PC-3 (cell line): Measurements from ENCODE around the gene TTC33. TPM values are rescaled to one million over a fixed set of nuclear protein-coding genes. Genes with fewer than 3 reads are reported as not detected.
"Not testable (repeated sequence)": the region's sequence is repeated elsewhere in the genome, so short reads cannot be mapped to it uniquely, and the experiment has no call there.

Experiments used
- ATAC-seq: fragments of 200-7000 bp; cut with Tn5 transposase; 2 replicates; pipeline ENCODE4 v1.9.1; 2020; ENCODE audit warnings: mild to moderate bottlenecking, moderate library complexity
- BruUV-seq: library from RNA; stranded (reverse); fragments of 400-500 nt; replicated peaks from 2 replicates; lab custom pipeline; 2021; lab: Mats Ljungman, UMichigan
- CTCF ChIA-PET: fragments of 300-600 bp; sonication (Branson Sonifier 250); formaldehyde crosslinking; loops from one replicate; lab custom pipeline; 2022; ENCODE audit warnings: antibody characterized with exemption; lab: Charles Lee
- POLR2A ChIA-PET: fragments of 300-600 bp; sonication (Branson Sonifier 250); formaldehyde crosslinking; loops from one replicate; lab custom pipeline; 2022; ENCODE audit warnings: antibody characterized with exemption; ENCODE audit not compliant: unreplicated experiment; lab: Charles Lee
- DNase-seq: peaks from one replicate; pipeline ENCODE4 v3.0.0-alpha.2; 2015
- H2AFZ ChIP-seq: fragments of 300-600 bp; sonication (generic); 2 replicates; pipeline ENCODE4 v1.6.0; 2016; ENCODE audit warnings: antibody characterized with exemption, low read length
- H3F3A ChIP-seq: fragments of 300-600 bp; sonication (generic); one replicate; pipeline ENCODE4 v1.6.0; 2017; ENCODE audit warnings: antibody characterized with exemption, low read length, control low read depth, mild to moderate bottlenecking; ENCODE audit not compliant: unreplicated experiment
- H3K27ac ChIP-seq: fragments of 300-600 bp; sonication (generic); 2 replicates; pipeline ENCODE4 v1.5.1; 2016; ENCODE audit warnings: mild to moderate bottlenecking, low read length
- H3K27me3 ChIP-seq: fragments of 300-600 bp; sonication (generic); 2 replicates; pipeline ENCODE4 v1.6.1; 2016; ENCODE audit warnings: low read length, mixed read lengths
- H3K36me3 ChIP-seq: fragments of 300-600 bp; sonication (generic); 2 replicates; pipeline ENCODE4 v1.6.1; 2016; ENCODE audit warnings: low read depth, mixed run types, low read length, mixed read lengths
- H3K4me1 ChIP-seq: fragments of 300-600 bp; sonication (generic); 2 replicates; pipeline ENCODE4 v1.5.1; 2016; ENCODE audit warnings: low read length; ENCODE audit not compliant: insufficient read depth
- H3K4me2 ChIP-seq: fragments of 300-600 bp; sonication (generic); 2 replicates; pipeline ENCODE4 v1.6.0; 2016; ENCODE audit warnings: low read length
- H3K4me3 ChIP-seq: fragments of 300-600 bp; sonication (generic); 2 replicates; pipeline ENCODE4 v1.5.1; 2016; ENCODE audit warnings: mild to moderate bottlenecking, low read length, mixed read lengths
- H3K79me2 ChIP-seq: fragments of 300-600 bp; sonication (generic); 2 replicates; pipeline ENCODE4 v1.6.1; 2017; ENCODE audit warnings: low read length, mixed read lengths
- H3K9ac ChIP-seq: fragments of 300-600 bp; sonication (generic); 2 replicates; pipeline ENCODE4 v1.6.0; 2016; ENCODE audit warnings: mild to moderate bottlenecking, low read length
- H3K9me2 ChIP-seq: fragments of 300-600 bp; sonication (generic); replicated peaks from 2 replicates; pipeline ENCODE4 v1.6.1; 2016; ENCODE audit warnings: mixed run types, low read length, mixed read lengths
- H3K9me3 ChIP-seq: fragments of 300-600 bp; sonication (generic); 2 replicates; pipeline ENCODE4 v1.6.1; 2016; ENCODE audit warnings: low read length, mixed read lengths
- H4K20me1 ChIP-seq: fragments of 300-600 bp; sonication (generic); 2 replicates; pipeline ENCODE4 v1.6.1; 2016; ENCODE audit warnings: low read length, mixed read lengths
- EZH2 ChIP-seq: fragments of 300-600 bp; sonication (generic); IDR thresholded peaks from one replicate; pipeline ENCODE4 v1.6.1; 2017; ENCODE audit warnings: antibody characterized with exemption, mild to moderate bottlenecking, low read length; ENCODE audit not compliant: unreplicated experiment
- EZH2phosphoT487 ChIP-seq: fragments of 300-600 bp; sonication (generic); IDR thresholded peaks from 2 replicates; pipeline ENCODE4 v1.6.1; 2018; ENCODE audit warnings: mild to moderate bottlenecking, antibody characterized with exemption, low read length, borderline replicate concordance
- intact Hi-C: fragments of 100-400 bp; cut with micrococcal nuclease; formaldehyde crosslinking; loops from 2 replicates; pipeline ENCODE4 v1.9.0; 2023
- total RNA-seq: library from RNA; depleted of rRNA; stranded (reverse); fragments of >200 nt; gene quantifications from 2 replicates; pipeline ENCODE4 v1.2.3, GENCODE V29; 2014
- TF ChIP-seq, protein P1 (sequence below): fragments of 300-600 bp; sonication (generic); conservative IDR thresholded peaks from 2 replicates; pipeline ENCODE4 v1.5.1; 2017; ENCODE audit warnings: antibody characterized with exemption, low read depth, mild to moderate bottlenecking, low read length

Gene TTC33
- total RNA-seq, 1 experiment from 2014 or later: 9.0 TPM

DNA sequence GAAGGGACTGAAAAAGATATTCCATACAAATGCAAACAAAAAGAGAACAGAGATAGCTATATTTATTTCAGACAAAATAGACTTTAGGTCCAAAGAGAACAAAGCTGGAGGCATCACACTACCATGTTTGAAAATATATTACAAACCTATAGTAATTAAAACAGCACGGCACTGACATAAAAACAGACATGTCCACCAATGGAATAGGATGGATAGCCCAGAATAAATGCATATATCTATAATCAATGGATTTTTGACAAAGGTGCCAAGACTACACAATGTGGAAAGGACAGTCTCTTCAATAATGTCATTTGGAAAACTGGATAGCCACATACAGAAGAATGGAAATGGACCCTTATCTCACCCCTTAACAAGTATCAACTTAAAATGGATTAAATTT is 32.2 kb upstream of the TTC33 start:
- Histone ChIP-seq H3K4me2 (no peak overlapping the region), H4K20me1 (peaks cover 39% of the 10 kb centered on the region), H3K9me3 (peaks cover 7% of the 10 kb centered on the region; the same call in 1 of the 2 replicates), H3K27ac (no peak overlapping the region), H3K9ac (no peak overlapping the region), H3K27me3 (no peaks in the 10 kb centered on the region), H3K36me3 (peaks cover 18% of the 10 kb centered on the region), H2AFZ (no peak overlapping the region), H3K4me3 (no peak overlapping the region), H3K79me2 (peaks cover 99% of the 10 kb centered on the region), H3K9me2 (no peaks in the 10 kb centered on the region), H3K4me1 (peaks cover 27% of the 10 kb centered on the region), H3F3A (peaks cover 3% of the 10 kb centered on the region)
- ChIA-PET CTCF (no interaction called here), POLR2A (no interaction called here)
- no peak for ATAC-seq
- BruUV-seq: no TSS peak
- intact Hi-C loops: no loop called here
- TF ChIP-seq, protein P1, sequence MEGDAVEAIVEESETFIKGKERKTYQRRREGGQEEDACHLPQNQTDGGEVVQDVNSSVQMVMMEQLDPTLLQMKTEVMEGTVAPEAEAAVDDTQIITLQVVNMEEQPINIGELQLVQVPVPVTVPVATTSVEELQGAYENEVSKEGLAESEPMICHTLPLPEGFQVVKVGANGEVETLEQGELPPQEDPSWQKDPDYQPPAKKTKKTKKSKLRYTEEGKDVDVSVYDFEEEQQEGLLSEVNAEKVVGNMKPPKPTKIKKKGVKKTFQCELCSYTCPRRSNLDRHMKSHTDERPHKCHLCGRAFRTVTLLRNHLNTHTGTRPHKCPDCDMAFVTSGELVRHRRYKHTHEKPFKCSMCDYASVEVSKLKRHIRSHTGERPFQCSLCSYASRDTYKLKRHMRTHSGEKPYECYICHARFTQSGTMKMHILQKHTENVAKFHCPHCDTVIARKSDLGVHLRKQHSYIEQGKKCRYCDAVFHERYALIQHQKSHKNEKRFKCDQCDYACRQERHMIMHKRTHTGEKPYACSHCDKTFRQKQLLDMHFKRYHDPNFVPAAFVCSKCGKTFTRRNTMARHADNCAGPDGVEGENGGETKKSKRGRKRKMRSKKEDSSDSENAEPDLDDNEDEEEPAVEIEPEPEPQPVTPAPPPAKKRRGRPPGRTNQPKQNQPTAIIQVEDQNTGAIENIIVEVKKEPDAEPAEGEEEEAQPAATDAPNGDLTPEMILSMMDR: no peak
- TF ChIP-seq EZH2phosphoT487 (no peak), EZH2 (no peak)
- DNase-seq: no peak

DNA sequence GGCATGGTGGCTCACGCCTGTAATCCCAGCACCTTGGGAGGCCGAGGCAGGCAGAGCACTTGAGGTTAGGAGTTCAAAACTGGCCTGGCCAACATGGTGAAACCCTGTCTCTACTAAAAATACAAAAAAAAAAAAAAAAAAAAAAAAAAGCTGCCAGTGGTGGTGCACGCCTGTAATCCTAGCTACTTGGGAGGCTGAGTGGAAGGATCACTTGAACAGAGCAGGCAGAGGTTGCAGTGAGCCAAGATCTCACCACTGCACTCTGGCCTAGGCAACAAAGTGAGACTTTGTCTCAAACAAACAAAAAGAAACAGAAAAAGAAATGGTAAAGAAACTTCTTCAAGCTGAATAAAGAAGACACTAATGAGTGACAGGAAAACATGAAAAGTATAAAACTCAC is 30.9 kb upstream of the TTC33 start:
- H3K9ac ChIP-seq, H3K4me2 ChIP-seq, H3K27ac ChIP-seq, H2AFZ ChIP-seq, DNase-seq, POLR2A ChIA-PET, intact Hi-C loops, H3K9me2 ChIP-seq, H3F3A ChIP-seq, H3K4me3 ChIP-seq, ATAC-seq, BruUV-seq, H3K27me3 ChIP-seq, H3K9me3 ChIP-seq: not testable (repeated sequence)
- CTCF ChIA-PET: interaction anchor here (0.6 kb wide), 1 partner anchor 15 kb away, joined by 5 read pairs; no protein-coding TSS in a partner anchor
- Histone ChIP-seq H3K4me1 (peaks cover 18% of the 10 kb centered on the region), H4K20me1 (peaks cover 40% of the 10 kb centered on the region), H3K79me2 (peaks cover 99% of the 10 kb centered on the region), H3K36me3 (peaks cover 18% of the 10 kb centered on the region)

DNA sequence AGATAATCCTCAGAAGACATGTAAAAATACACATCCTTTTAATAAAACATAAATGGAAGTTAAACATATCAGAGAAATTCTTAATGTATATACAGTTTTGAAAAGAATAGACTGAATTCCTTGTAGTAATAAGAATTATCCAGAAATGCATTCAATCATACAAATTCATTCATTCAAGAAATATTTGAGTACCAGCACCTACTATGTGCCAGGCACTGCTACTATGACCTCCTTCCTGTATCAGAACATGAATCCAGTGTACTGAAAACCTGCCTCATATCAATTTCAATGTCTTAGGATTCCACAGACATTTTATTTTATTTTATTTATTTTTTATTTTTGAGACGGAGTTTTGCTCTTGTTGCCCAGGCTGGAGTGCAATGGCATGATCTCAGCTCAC is 29.2 kb upstream of the TTC33 start:
- H3K79me2 ChIP-seq: peaks cover 99% of the 10 kb centered on the region
- H3K27me3 ChIP-seq: no peaks in the 10 kb centered on the region
- H3F3A ChIP-seq: no peaks in the 10 kb centered on the region
- ChIA-PET CTCF (no interaction called here), POLR2A (no interaction called here)
- H3K36me3 ChIP-seq: peaks cover 18% of the 10 kb centered on the region
- no TSS peak for BruUV-seq
- intact Hi-C loops: no loop called here
- H3K9ac ChIP-seq: no peak overlapping the region
- TF ChIP-seq, protein P1: no peak
- TF ChIP-seq EZH2: no peak
- no peak for TF ChIP-seq EZH2phosphoT487
- no peak overlapping the region for H3K4me3 ChIP-seq
- DNase-seq (no peak), ATAC-seq (no peak)
- no peak overlapping the region for H3K4me2 ChIP-seq
- H4K20me1 ChIP-seq: peaks cover 46% of the 10 kb centered on the region
- no peaks in the 10 kb centered on the region for H3K9me2 ChIP-seq
- peaks cover 12% of the 10 kb centered on the region; the same call in 1 of the 2 replicates for H3K4me1 ChIP-seq
- H2AFZ ChIP-seq: no peak overlapping the region
- peaks cover 7% of the 10 kb centered on the region; the same call in 1 of the 2 replicates for H3K9me3 ChIP-seq
- H3K27ac ChIP-seq: no peak overlapping the region
